K562 (cell line): ENCODE measurements around the gene RTP3. TPM values are rescaled to one million over a fixed set of nuclear protein-coding genes. Genes with fewer than 3 reads are reported as not detected.
A peak's percentile ranks its signal among the peaks of the same experiment; 100 is the strongest.

ENCODE experiments used
- BRD9 ChIP-seq: fragments of 450-650 bp; IDR thresholded peaks from 2 replicates; pipeline ENCODE4 v1.6.1; 2018; ENCODE audit warnings: low read depth; ENCODE audit not compliant: partially characterized antibody
- CBFA2T3 ChIP-seq: fragments of 450-650 bp; IDR thresholded peaks from 2 replicates; pipeline ENCODE4 v1.6.1; 2017
- DLX4 ChIP-seq: fragments of 250-450 bp; sonication (Bioruptor Pico); IDR thresholded peaks from 2 replicates; pipeline ENCODE4 v1.6.1; 2021; ENCODE audit warnings: mild to moderate bottlenecking
- DMBX1 ChIP-seq: fragments of 250-450 bp; sonication (Bioruptor Pico); IDR thresholded peaks from 2 replicates; pipeline ENCODE4 v1.8.0; 2022; ENCODE audit warnings: inconsistent platforms, mild to moderate bottlenecking, moderate library complexity, borderline replicate concordance
- ELF2 ChIP-seq: fragments of 250-450 bp; sonication (Bioruptor Pico); IDR thresholded peaks from 2 replicates; pipeline ENCODE4 v1.5.0; 2021; ENCODE audit warnings: mild to moderate bottlenecking
- EWSR1 ChIP-seq: fragments of 450-650 bp; IDR thresholded peaks from 2 replicates; pipeline ENCODE4 v1.6.1; 2018; ENCODE audit warnings: borderline replicate concordance, mild to moderate bottlenecking, low read depth, moderate library complexity; ENCODE audit not compliant: partially characterized antibody
- GABPB1 ChIP-seq: sonication (generic); formaldehyde crosslinking; IDR thresholded peaks from 2 replicates; pipeline ENCODE4 v1.8.0; 2022; ENCODE audit warnings: mild to moderate bottlenecking, missing genetic modification reagents
- HES1 ChIP-seq: fragments of 450-650 bp; IDR thresholded peaks from 2 replicates; pipeline ENCODE4 v1.6.1; 2016; ENCODE audit warnings: low read depth, mild to moderate bottlenecking, moderate library complexity
- KLF16 ChIP-seq: IDR thresholded peaks from 2 replicates; pipeline ENCODE4 v1.6.1; 2016; ENCODE audit warnings: antibody characterized with exemption
- REST ChIP-seq, 2 experiments: fragments of 450-650 bp; formaldehyde crosslinking in 1 of 2; IDR thresholded peaks; 2 replicates each; pipeline versions ENCODE4 v1.4.0 to v1.6.1; 2014 to 2020; ENCODE audit warnings: mild to moderate bottlenecking in 2 of 2, borderline replicate concordance in 1 of 2, low read depth in 1 of 2
- RUNX1 ChIP-seq: sonication (generic); IDR thresholded peaks from 2 replicates; pipeline ENCODE4 v1.6.1; 2016; ENCODE audit warnings: antibody characterized with exemption, low read depth
- SMARCC2 ChIP-seq: fragments of 450-650 bp; IDR thresholded peaks from 2 replicates; pipeline ENCODE4 v1.6.1; 2017; ENCODE audit warnings: antibody characterized with exemption, moderate library complexity, mild to moderate bottlenecking, low read depth
- TEAD4 ChIP-seq, 2 experiments: sonication (generic) in 1 of 2; formaldehyde crosslinking in 1 of 2; IDR thresholded peaks; 2 replicates each; pipeline versions ENCODE4 v1.6.1 to v1.8.0; 2012 to 2022; ENCODE audit warnings: borderline replicate concordance in 1 of 2, inconsistent platforms in 1 of 2, low read length in 1 of 2, mild to moderate bottlenecking in 1 of 2, missing genetic modification reagents in 1 of 2
- THAP12 ChIP-seq: fragments of 250-450 bp; sonication (Bioruptor Pico); IDR thresholded peaks from 2 replicates; pipeline ENCODE4 v1.9.0; 2021; ENCODE audit warnings: mild to moderate bottlenecking, inconsistent platforms
- ZNF143 ChIP-seq: sonication (generic); formaldehyde crosslinking; IDR thresholded peaks from 2 replicates; pipeline ENCODE4 v1.9.0; 2022; ENCODE audit warnings: mild to moderate bottlenecking, missing genetic modification reagents
- ZNF408 ChIP-seq: fragments of 250-450 bp; sonication (Bioruptor Pico); IDR thresholded peaks from 2 replicates; pipeline ENCODE4 v1.4.0; 2020; ENCODE audit warnings: low read depth, mild to moderate bottlenecking, moderate library complexity
- ZZZ3 ChIP-seq: fragments of 450-650 bp; IDR thresholded peaks from 2 replicates; pipeline ENCODE4 v1.6.1; 2016; ENCODE audit warnings: antibody characterized with exemption, mild to moderate bottlenecking, moderate library complexity
- polyA plus RNA-seq, 8 experiments: library from polyadenylated mRNA; depleted of rRNA in 4 of 8; stranded (reverse) in 5 of 8; unstranded in 3 of 8; fragments of >200 nt; fragmentation: Nextera tagmentation in 2 of 8; fragmentation: Illumina TruSeq in 1 of 8; extraction: Ambion mirVana in 2 of 8; extraction: Trizol in 1 of 8; gene quantifications; 2 replicates each; pipeline versions ENCODE4 v1.2.1 to v1.2.3, GENCODE V29; 2011 to 2014; ENCODE audit warnings: inconsistent platforms in 1 of 8, missing spikeins in 1 of 8
- total RNA-seq, 7 experiments: library from RNA; depleted of rRNA in 6 of 7; stranded (reverse); fragments of >200 nt in 6 of 7; fragmentation: Illumina TruSeq in 2 of 7; extraction: Trizol in 2 of 7; gene quantifications; 2 replicates each; pipeline versions ENCODE4 v1.2.1 to v1.2.3, GENCODE V29; 2011 to 2021; ENCODE audit warnings: low replicate concordance in 1 of 7

Gene RTP3
- total and polyA plus RNA-seq, 9 of the 15 experiments (the other 6 are each of a cell fraction or from before 2014, with no cell fraction given) = not detected

- TF ChIP-seq REST (IDR thresholded peaks at IDR 0.05; ENCODE audit: borderline replicate concordance) = peak; percentile 35; the same call in 1 of the 2 replicates
- no peak for TF ChIP-seq REST (CRISPR knock-in tag; IDR thresholded peaks at IDR 0.05; ENCODE audit: low read depth)
- no peak for TF ChIP-seq DLX4 (CRISPR knock-in tag)
- TF ChIP-seq CBFA2T3 = peak; percentile 97
- peak; percentile 87 for TF ChIP-seq BRD9
- peak; percentile 98 for TF ChIP-seq TEAD4 (IDR thresholded peaks at IDR 0.05; ENCODE audit: low read length)
- no peak for TF ChIP-seq TEAD4 (CRISPR knock-in tag; IDR thresholded peaks at IDR 0.05; ENCODE audit: borderline replicate concordance)
- TF ChIP-seq HES1 = peak; percentile 60; the same call in 1 of the 2 replicates
- TF ChIP-seq DMBX1 = 0 out of 2 replicates have a peak, but pooled peaks have one; percentile 52
- no peak for TF ChIP-seq EWSR1
- TF ChIP-seq ELF2 (CRISPR knock-in tag) = no peak
- peak; percentile 91 for TF ChIP-seq SMARCC2
- no peak for TF ChIP-seq RUNX1
- no peak for TF ChIP-seq ZNF143 (CRISPR knock-in tag)
- peak; percentile 88 for TF ChIP-seq KLF16
- TF ChIP-seq ZZZ3 = no peak
- TF ChIP-seq THAP12 = no peak
- peak; percentile 58; the same call in 1 of the 2 replicates for TF ChIP-seq GABPB1 (CRISPR knock-in tag)
- TF ChIP-seq ZNF408 = no peak
Measured at GRCh38 chr3:46549408-46549904, 51.7 kb downstream of the RTP3 start (continued).
